ENCODE data around the gene PLPPR3.

- TF ChIP-seq EP300 (IDR thresholded peaks at IDR 0.05) = no peak
- no peak for TF ChIP-seq CTCF (IDR thresholded peaks at IDR 0.05)
- TF ChIP-seq POLR2A (IDR thresholded peaks at IDR 0.05) = no peak
- TF ChIP-seq POLR2AphosphoS5 (IDR thresholded peaks at IDR 0.05) = no peak
These were observed 9.9 kb upstream of the PLPPR3 start for GRCh38 chr19:831407-832369.

Measured in suprapubic skin (tissue), 4 donors.